Neural cell (in vitro differentiated cells): Measurements from ENCODE around the gene IMMP2L. TPM values are rescaled to one million over a fixed set of nuclear protein-coding genes. Genes with fewer than 3 reads are reported as not detected.

Experiments
- H2AFZ ChIP-seq: fragments of 200-600, 300-800 bp; sonication (generic), shearing (Covaris generic); 2 replicates; pipeline ENCODE4 v1.6.0; 2014; ENCODE audit warnings: low read depth, mild to moderate bottlenecking, antibody characterized with exemption, low read length, moderate library complexity
- H3F3A ChIP-seq: fragments of 200-600 bp; shearing (Covaris generic); 2 replicates; pipeline ENCODE4 v1.6.1; 2016; ENCODE audit warnings: mild to moderate bottlenecking, moderate library complexity, mixed read lengths, antibody characterized with exemption, low read length; ENCODE audit not compliant: insufficient read depth, poor library complexity, severe bottlenecking
- H3K27ac ChIP-seq: fragments of 200-600, 300-800 bp; sonication (generic), shearing (Covaris generic); 2 replicates; pipeline ENCODE4 v1.5.1; 2014; ENCODE audit warnings: mild to moderate bottlenecking, low read length, moderate library complexity
- H3K27me3 ChIP-seq: fragments of 300-800, 200-600 bp; sonication (generic), shearing (Covaris generic); 2 replicates; pipeline ENCODE4 v1.6.0; 2014; ENCODE audit warnings: mild to moderate bottlenecking, low read depth, low read length, moderate library complexity; ENCODE audit not compliant: insufficient read depth
- H3K36me3 ChIP-seq: fragments of 300-800, 200-600 bp; sonication (generic), shearing (Covaris generic); 2 replicates; pipeline ENCODE4 v1.5.1; 2014; ENCODE audit warnings: mild to moderate bottlenecking, antibody characterized with exemption, low read length, moderate library complexity; ENCODE audit not compliant: insufficient read depth
- H3K4me2 ChIP-seq: fragments of 300-800, 200-600 bp; sonication (generic), shearing (Covaris generic); 2 replicates; pipeline ENCODE4 v1.6.0; 2014; ENCODE audit warnings: mild to moderate bottlenecking, low read length
- H3K4me3 ChIP-seq: fragments of 300-800, 200-600 bp; sonication (generic), shearing (Covaris generic); 2 replicates; pipeline ENCODE4 v1.5.1; 2014; ENCODE audit warnings: mild to moderate bottlenecking, low read length, moderate library complexity
- H3K79me2 ChIP-seq: fragments of 200-600 bp; shearing (Covaris generic); replicated peaks from 2 replicates; pipeline ENCODE4 v1.6.0; 2014; ENCODE audit warnings: mild to moderate bottlenecking, low read length, moderate library complexity; ENCODE audit not compliant: insufficient read depth
- H3K9ac ChIP-seq: fragments of 300-800, 200-600 bp; sonication (generic), shearing (Covaris generic); 2 replicates; pipeline ENCODE4 v1.6.1; 2016; ENCODE audit warnings: mild to moderate bottlenecking, low read length, mixed read lengths
- H3K9me2 ChIP-seq: fragments of 200-600 bp; shearing (Covaris generic); 2 replicates; pipeline ENCODE4 v1.6.1; 2016; ENCODE audit warnings: mild to moderate bottlenecking, low read length, mixed read lengths; ENCODE audit not compliant: insufficient read depth
- H3K9me3 ChIP-seq: fragments of 200-600, 300-800 bp; sonication (generic), shearing (Covaris generic); 2 replicates; pipeline ENCODE4 v1.6.1; 2016; ENCODE audit warnings: mild to moderate bottlenecking, mixed run types, low read length, moderate library complexity, mixed read lengths
- H4K20me1 ChIP-seq: fragments of 200-600 bp; shearing (Covaris generic); 2 replicates; pipeline ENCODE4 v1.6.1; 2016; ENCODE audit warnings: mild to moderate bottlenecking, mixed run types; ENCODE audit not compliant: insufficient read depth
- EP300 ChIP-seq: fragments of 450-650 bp; conservative IDR thresholded peaks from 2 replicates; pipeline ENCODE4 v1.6.1; 2014; ENCODE audit warnings: antibody characterized with exemption, mild to moderate bottlenecking, moderate library complexity; ENCODE audit not compliant: poor library complexity, severe bottlenecking
- EZH2 ChIP-seq: fragments of 200-600, 300-800 bp; shearing (Covaris generic), sonication (generic); IDR thresholded peaks from 2 replicates; pipeline ENCODE4 v1.6.1; 2014; ENCODE audit warnings: antibody characterized with exemption, low read length, borderline replicate concordance, mild to moderate bottlenecking; ENCODE audit not compliant: insufficient read depth, poor library complexity, severe bottlenecking
- MXI1 ChIP-seq: fragments of 450-650 bp; conservative IDR thresholded peaks from 2 replicates; pipeline ENCODE4 v1.6.1; 2014; ENCODE audit warnings: antibody characterized with exemption, mild to moderate bottlenecking; ENCODE audit not compliant: poor library complexity, severe bottlenecking
- POLR2AphosphoS5 ChIP-seq: IDR thresholded peaks from 2 replicates; pipeline ENCODE4 v1.6.1; 2012
- RAD21 ChIP-seq: fragments of 450-650 bp; conservative IDR thresholded peaks from 2 replicates; pipeline ENCODE4 v1.6.1; 2014; ENCODE audit warnings: antibody characterized with exemption, mild to moderate bottlenecking, moderate library complexity
- REST ChIP-seq: IDR thresholded peaks from 2 replicates; pipeline ENCODE4 v1.6.1; 2012; ENCODE audit warnings: borderline replicate concordance
- SMC3 ChIP-seq: fragments of 450-650 bp; conservative IDR thresholded peaks from 2 replicates; pipeline ENCODE4 v1.6.1; 2014; ENCODE audit warnings: antibody characterized with exemption, mild to moderate bottlenecking, moderate library complexity; ENCODE audit not compliant: poor library complexity
- TAF1 ChIP-seq: IDR thresholded peaks from 2 replicates; pipeline ENCODE4 v1.6.1; 2012; ENCODE audit warnings: low read depth
- polyA plus RNA-seq: library from polyadenylated mRNA; depleted of rRNA; stranded (reverse); fragments of >200 nt; gene quantifications from 2 replicates; pipeline ENCODE4 v1.2.3, GENCODE V29; 2014
- TF ChIP-seq, protein P1 (sequence below): fragments of 450-650 bp; IDR thresholded peaks from 2 replicates; pipeline ENCODE4 v1.5.1; 2014; ENCODE audit warnings: antibody characterized with exemption, mild to moderate bottlenecking, moderate library complexity; ENCODE audit not compliant: poor library complexity, severe bottlenecking

Gene IMMP2L
- polyA plus RNA-seq, 1 donor from 2014 or later, result 9.7 TPM

DNA sequence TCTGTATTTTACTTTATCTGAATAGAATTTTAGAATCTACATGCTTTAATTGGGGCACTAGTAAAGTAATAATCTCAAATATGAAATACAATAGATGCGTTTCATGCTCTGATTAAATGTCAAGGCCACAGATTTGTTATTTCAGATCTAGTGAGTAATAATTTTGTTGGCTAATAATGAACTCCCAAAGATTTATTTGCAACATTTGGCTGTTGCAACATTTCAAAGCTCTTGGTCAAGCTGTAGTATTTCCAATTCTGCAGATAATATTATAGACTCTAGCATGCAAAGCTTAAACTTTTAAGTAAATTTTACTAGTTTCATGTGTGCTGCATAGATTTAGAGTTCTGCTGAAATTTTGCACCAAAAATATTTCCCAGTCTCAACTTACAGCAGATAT lies 454.7 kb downstream of the IMMP2L start:
- H3K27me3 ChIP-seq, result no peaks in the 10 kb centered on the region
- no peaks in the 10 kb centered on the region for H3K9me3 ChIP-seq
- H3K4me3 ChIP-seq, result no peak overlapping the region
- no peaks in the 10 kb centered on the region for H3F3A ChIP-seq
- no peak overlapping the region for H2AFZ ChIP-seq
- H4K20me1 ChIP-seq, result no peaks in the 10 kb centered on the region
- no peak overlapping the region for H3K4me2 ChIP-seq
- H3K79me2 ChIP-seq, result peaks cover 9% of the 10 kb centered on the region
- peaks cover 10% of the 10 kb centered on the region for H3K36me3 ChIP-seq
- H3K9ac ChIP-seq, result no peak overlapping the region
- H3K27ac ChIP-seq, result no peak overlapping the region
- H3K9me2 ChIP-seq, result no peaks in the 10 kb centered on the region
- TF ChIP-seq RAD21 (no peak), POLR2AphosphoS5 (no peak), TAF1 (no peak), EZH2 (no peak), EP300 (no peak), SMC3 (no peak), MXI1 (no peak)
- TF ChIP-seq, protein P1, sequence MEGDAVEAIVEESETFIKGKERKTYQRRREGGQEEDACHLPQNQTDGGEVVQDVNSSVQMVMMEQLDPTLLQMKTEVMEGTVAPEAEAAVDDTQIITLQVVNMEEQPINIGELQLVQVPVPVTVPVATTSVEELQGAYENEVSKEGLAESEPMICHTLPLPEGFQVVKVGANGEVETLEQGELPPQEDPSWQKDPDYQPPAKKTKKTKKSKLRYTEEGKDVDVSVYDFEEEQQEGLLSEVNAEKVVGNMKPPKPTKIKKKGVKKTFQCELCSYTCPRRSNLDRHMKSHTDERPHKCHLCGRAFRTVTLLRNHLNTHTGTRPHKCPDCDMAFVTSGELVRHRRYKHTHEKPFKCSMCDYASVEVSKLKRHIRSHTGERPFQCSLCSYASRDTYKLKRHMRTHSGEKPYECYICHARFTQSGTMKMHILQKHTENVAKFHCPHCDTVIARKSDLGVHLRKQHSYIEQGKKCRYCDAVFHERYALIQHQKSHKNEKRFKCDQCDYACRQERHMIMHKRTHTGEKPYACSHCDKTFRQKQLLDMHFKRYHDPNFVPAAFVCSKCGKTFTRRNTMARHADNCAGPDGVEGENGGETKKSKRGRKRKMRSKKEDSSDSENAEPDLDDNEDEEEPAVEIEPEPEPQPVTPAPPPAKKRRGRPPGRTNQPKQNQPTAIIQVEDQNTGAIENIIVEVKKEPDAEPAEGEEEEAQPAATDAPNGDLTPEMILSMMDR, result no peak

DNA sequence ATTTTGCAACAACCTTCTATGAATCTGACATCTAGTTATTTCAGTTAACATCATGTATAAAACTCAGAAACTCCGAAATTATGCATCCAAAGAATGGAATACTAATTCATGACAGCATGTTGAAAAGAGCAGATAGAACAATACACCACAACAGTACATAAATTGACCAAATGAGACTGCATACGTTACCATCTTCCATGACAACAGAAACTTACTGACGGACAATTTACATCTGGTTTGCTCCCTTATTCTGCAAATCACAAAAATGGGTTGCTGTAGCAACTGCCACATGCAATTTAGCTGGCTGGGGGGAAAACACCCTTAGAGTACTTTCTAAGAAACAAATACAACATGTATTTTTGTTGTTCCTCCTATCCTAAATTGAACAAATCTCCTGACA lies 457.0 kb downstream of the IMMP2L start:
- Histone ChIP-seq H3K4me2 (no peak overlapping the region), H3F3A (no peaks in the 10 kb centered on the region), H3K9ac (no peak overlapping the region), H3K27me3 (no peaks in the 10 kb centered on the region), H4K20me1 (no peaks in the 10 kb centered on the region), H3K9me2 (no peaks in the 10 kb centered on the region), H3K27ac (no peak overlapping the region), H2AFZ (no peak overlapping the region), H3K9me3 (no peaks in the 10 kb centered on the region), H3K4me3 (no peak overlapping the region), H3K36me3 (peaks cover 10% of the 10 kb centered on the region), H3K79me2 (peaks cover 28% of the 10 kb centered on the region)
- no peak for TF ChIP-seq MXI1
- TF ChIP-seq SMC3, result no peak
- TF ChIP-seq POLR2AphosphoS5, result no peak
- no peak for TF ChIP-seq REST
- no peak for TF ChIP-seq RAD21
- TF ChIP-seq EP300, result no peak
- no peak for TF ChIP-seq EZH2
- no peak for TF ChIP-seq TAF1
- TF ChIP-seq, protein P1, result no peak
